COLO668 (cell line): Measurements from ENCODE around the gene SIRT5.

Experiments used
- DNase-seq: peaks from one replicate; lab custom pipeline; 2025; ENCODE audit not compliant: unreplicated experiment; lab: John Stamatoyannopoulos, UW

Gene SIRT5

DNA sequence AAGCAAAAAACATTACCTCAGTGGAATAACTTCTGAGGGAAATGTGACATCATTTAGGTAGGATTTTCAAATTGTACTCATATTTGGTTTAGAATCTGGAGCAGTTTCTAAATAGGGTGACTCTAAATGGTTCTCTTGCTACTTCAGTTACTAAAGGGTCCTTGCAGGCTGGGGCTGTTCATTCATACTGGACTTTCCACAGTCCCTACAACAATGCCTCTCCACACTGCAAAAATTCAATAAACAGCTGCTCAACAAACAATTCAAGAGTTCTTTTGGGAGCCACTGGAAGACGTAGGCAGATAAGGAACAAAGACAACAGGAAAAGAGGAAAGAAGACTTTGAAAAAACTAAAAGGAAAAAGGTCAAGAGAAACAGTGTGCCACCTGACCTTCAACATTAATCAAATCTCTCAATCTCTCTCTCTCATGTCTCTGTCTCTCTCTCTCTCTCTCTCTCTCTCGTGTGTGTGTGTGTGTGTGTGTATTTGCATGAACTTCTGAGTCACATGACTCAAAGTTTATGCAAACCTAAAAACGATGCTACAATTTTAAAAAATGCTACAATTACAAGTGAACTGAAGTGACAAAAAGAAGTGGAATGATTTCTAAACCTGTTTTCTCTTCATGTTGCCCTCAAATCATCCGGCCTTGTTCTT lies 55.2 kb downstream of the SIRT5 start:
- no peak for DNase-seq

DNA sequence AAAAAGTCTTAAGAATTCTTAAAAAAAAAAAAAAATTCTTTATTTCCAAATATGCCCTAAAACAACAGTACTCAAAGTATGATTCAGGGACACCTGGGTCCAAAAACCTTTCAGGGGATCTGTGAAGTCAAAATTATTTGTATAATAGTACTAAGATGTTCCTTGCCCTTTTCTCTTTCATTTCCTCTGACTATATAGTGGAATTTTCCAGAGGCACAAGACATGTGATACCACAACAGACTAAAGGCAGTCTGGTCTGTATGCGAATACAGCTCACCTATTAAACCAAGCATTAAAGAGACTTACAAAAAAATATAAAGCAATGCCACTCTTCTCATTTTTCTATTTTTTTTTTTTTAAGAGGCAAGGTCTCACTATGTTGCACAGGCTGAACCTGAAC lies 56.1 kb downstream of the SIRT5 start:
- no peak for DNase-seq

DNA sequence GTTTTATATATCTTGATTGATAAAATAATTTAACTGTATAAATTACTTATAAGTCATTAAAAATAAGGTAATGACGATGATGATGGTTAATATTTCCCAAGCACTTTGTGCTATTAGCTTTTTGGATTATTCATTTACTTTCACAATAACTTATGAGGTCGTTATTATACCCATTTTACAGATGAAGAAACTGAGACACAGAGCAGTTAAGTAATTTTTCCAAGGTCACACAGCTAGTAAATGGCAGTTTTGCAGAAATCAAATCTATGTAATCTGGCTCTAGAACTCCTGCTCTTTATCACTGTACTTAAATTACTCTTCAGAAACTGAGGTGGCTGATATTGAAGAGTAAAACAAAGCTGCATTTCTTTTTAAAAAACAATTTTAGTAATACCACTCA lies 58.9 kb downstream of the SIRT5 start:
- no peak for DNase-seq

DNA sequence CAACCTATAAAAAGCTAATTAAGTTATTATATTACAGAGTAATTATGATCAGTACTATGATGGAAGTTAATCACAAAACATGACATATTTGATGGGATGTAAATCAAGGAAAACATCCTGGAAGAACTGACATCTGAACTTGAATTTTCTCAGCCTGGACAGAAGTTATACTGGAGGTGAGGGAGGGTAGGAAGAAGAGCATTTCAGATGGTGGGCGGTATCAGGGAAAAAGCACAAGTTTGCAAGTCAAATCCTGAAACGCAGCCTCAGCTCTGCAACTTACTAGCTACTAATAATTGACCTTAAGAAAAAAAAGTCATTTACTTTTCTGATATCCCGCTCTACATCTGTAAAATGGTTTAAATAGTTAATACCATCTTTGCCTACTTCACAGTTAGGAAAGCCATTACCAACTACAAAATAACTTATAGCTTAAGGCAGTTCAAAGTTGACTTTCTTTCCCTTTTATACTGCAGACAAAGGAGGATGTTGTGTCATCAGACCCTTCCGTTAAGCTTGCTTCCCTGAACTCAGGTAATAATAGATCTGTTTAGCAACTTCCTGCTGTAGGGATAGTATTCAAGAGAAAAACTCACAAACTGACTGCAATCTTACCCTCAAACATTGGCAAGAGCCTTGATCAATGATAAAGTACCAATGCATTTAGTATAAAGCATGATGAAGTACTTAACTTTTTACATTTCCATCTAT lies 61.7 kb downstream of the SIRT5 start:
- DNase-seq: no peak

DNA sequence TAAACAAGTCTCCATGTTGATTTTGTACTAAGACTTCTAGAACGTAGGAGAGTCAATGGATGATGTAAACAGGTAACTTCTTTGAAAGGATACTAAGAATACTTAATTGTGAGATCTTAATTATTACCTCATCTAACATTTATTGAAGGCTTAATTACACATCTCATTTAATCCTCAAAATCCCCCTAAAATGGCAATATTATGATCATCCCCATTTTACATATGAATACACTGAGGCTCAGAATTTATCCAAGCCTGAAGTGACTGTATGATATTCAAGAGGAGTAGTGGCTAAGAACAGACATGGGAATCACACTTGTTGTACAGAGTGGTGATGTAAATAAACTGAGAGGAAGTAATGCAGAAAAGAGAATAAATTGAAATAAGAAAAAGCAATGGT lies 63.6 kb downstream of the SIRT5 start:
- no peak for DNase-seq

DNA sequence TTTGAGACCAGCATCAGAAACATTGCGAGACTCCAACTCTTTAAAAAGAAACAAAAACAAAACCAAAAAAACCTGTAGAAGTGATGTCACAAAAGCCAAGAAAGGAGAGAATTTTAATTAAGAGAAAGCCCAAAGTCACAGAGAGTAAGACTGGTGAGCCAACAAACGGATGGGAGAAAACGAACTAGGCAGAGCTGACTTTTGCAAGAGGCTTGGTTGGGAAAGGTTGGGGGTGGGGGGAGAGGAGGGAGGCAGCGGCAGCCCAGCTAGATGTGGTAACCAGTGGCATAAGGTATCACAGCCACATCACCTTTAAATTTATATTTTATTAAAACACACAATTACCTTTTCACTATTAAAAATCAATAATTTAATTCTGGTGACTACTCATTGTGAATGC lies 64.2 kb downstream of the SIRT5 start:
- no peak for DNase-seq

DNA sequence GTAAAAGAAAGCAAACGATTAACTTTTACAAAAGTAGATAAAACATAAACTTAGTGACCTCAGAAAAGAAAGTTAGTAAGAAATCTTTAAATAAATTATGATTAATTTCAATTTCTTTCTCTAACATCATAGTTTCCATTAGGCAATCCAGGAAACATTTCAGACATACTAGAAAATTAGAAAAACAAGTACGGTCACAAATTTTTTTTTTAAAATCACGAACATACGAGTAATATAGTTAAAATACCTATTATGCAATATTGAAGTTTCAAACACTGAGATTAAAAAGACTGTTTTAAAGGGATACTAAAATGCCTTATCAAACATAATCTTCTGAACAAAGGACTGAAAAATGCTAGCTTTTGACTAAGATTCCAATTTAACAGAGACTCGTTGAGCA lies 66.9 kb downstream of the SIRT5 start:
- no peak for DNase-seq

DNA sequence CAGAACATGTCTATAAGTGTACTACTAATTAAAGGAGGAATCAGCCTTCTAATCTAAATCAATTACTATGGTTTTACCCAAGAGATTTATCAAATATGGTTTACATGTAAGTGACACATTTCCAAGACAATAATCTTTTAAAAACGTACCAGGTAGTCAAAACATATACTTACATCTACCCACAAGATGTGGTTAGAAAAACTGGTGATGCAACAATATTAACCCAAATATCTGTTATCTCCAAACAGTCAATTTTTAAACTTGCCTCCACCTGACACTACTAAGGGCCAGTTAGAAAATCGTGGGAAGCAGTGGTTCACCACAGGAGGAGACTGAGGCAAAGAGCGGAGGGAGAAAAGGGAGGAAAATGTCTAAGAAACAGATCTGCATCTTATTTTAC lies 68.7 kb downstream of the SIRT5 start:
- DNase-seq: no peak

DNA sequence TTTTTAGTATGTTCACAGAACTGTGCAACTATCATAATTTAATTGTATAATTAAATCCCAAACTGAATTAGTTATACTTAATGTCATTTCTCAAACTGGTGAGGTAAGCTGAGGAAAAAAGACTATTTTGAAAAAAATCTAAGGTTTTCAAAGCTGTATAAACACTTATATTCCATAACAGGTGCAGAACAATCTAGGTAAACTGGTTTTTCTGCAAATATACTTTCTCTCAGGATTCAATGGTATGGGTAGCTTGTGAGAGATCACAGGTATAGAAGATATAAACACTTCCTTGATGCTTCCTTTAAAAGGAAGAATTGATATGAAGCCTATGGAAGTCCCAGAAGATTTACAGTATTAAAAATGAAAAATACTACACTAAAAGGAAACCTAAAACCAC lies 74.4 kb downstream of the SIRT5 start:
- DNase-seq: no peak

DNA sequence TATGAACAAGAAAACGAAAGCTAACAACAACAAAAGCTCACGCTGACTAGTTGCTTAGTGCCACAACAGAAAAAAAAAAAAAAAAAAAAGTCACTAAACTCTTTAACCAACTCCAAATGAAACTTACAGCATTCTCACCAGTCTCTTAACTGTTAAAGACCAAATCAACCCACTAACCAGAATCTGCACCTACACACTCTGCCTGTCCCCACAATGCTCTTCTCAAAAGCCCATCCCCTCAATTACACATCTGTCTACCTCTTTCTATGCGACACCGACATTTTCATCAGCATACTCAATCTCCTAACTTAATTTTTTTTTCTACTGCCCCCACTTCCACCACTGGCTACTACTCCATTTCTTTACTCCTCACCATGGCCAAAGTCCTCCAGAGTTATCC lies 75.0 kb downstream of the SIRT5 start:
- DNase-seq: no peak

DNA sequence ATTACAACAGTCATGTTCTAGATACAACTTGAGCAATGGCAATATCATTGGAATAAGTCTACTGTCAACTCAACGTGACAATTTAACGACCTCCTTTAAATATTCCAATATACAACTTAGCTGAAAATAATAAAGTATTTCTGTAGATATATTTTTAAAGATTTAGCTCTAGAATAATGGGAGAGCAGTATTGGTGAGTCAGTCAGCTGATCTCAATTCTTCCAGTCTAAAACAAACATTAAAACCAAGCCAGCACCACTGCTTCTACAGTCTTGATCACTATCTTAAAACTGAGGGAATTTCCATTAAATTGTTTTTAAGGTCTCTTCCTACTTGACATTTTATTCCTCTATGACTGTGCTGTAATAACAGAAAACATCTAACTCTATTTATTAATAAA lies 78.9 kb downstream of the SIRT5 start:
- no peak for DNase-seq

DNA sequence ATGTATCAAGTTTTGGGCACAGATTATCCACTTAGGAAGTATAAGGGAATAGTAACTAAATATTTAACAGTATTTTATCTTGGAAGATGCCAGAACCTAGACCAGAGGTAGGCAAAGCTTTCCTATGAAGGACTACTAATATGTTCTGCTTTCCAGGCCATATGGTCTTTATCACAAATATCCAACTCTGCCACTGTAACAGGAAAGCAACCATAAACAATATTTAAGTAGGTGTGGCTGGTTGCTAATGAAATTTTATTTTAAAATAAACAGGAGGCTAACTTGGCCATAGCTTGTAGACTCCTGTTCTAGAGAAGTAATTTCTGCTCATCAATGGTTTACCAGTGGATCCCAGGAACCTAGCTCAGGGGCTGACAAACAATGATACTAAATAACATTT lies 80.1 kb downstream of the SIRT5 start:
- DNase-seq: no peak

DNA sequence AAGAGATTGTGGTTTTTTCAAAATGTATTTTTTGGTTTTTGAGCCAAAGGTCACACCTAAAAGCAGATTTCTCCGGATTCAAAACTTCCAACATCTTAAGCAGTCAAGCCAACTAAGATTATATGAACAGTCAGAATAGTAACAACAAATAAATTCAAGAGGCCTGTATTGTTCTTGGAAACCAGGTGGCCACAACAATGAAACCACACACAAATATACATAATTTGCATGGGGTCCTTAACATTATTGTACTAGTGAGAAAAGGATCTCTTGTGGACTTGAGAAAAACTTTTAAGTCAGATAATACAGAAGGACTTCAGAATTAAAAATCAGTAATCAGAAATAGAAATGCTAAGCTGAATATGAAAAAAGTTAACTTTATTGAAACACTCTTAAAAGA lies 81.3 kb downstream of the SIRT5 start:
- DNase-seq: no peak

DNA sequence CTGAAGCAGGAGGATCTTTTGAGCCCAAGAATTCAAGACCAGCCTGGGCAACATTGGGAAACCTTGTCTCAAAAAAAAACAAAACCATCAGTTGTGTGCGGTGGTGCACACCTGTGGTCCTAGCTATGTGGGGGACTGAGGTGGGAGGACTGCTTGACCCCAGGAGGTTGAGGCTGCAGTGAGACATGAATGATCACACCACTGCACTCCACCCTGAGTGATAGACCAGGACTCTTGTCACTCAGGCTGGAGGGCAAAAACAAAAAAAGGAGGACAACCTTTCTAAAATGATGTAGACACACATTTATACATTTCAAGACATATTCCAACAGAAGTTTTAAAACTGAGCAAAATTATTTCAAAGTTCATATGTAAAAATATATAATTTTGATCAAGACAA lies 85.9 kb downstream of the SIRT5 start:
- DNase-seq: no peak

DNA sequence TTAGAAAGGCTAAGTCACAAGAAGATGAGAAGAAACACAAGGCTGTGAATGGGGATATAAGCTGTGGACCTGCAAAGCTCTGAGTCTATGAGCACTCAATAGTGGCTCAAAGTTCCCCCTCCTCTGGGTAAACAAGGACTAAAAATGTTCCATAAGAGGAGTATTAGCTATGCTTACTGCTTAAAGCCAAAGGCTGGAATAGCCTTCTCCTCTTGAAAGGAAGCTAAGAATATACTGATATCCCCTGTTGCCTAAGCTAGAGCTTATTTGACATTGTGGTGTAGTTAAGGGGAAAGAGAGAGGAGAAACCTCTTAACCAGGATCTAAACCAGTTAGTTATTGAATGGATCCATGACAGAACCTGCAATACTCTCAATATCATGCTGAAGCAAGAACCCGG lies 86.5 kb downstream of the SIRT5 start:
- no peak for DNase-seq

DNA sequence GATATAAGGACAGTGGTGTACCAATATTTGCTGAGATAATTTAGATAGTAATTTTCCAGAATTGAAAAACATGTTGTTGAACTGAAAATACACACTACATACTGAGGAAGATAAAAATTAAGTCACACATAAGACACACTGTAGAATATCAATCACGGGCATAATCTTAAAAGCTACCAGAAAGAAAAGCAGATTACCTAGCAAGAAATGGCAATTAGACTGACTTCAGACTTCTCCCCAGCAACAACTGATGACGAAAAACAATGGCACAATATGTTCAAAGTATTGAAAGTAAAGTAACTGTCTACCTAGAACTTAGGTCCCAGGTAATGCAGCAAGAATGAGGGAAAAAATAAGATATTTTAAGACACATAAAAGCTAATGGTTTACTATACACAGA lies 87.2 kb downstream of the SIRT5 start:
- DNase-seq: no peak

DNA sequence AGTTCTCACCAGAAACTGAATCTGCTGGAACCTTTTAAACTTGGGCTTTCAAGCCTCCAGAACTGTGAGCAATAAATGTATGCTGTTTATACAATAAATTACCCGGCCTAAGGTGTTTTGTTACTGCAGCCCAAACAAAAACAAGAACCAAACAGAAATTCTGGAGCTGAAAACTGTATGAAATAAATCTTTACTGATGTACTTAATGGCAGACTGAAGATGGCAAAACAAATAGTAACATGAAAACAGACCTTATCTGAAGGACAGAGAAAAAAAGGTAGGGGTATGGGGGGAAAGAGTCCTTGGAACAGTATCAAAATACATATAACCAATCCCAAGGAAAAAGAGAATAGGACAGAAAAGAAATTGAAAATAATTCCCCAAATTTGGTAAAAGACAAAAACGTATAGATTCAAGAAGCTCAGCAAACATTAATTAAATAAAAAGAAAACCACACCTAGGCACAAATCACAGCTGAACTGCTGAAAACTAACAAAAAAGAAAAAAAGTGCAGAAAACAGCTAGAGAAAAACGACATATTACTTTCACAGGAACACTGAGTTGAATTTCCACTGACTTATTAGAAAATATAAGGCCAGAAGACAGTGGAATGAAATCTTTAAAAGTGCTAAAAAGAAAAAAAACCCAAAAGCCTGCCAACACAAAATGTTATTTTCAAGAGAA lies 88.4 kb downstream of the SIRT5 start:
- DNase-seq: no peak

DNA sequence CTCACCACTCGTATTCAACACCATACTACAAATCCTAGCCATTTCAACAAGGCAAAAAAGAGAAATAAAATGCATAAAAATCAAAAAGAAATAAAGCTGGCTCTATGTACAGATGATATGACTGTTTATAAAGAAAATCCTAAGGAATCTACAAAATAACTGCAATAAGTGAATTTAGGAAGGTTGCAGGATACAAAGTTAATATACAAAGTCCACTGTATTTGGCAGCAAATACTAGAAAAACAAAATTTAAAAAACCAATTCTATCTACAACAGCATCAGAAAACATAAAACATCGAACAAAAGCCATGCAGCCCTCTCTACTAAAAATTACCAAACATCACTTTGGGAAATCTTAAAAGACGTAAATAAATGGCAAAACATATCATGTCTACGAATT lies 89.6 kb downstream of the SIRT5 start:
- DNase-seq: no peak
